Gastroesophageal sphincter (tissue), 4 donors: ENCODE results near the gene MAZ. TPM values are rescaled to one million over a fixed set of nuclear protein-coding genes. Genes with fewer than 3 reads are reported as not detected.

Experiments used
- ATAC-seq: fragments of 150-250 bp; one replicate; pipeline ENCODE4 v1.9.1; 2016; ENCODE audit warnings: mild to moderate bottlenecking, moderate library complexity
- H3K27ac ChIP-seq, 4 donors: fragments of 200-600 bp; sonication (generic) in 3 of 4; 1 replicate in 3 of 4; 2 replicates in 1 of 4; pipeline ENCODE4 v1.5.1; 2016 to 2019
- H3K27me3 ChIP-seq: fragments of 200-600 bp; sonication (generic); one replicate; pipeline ENCODE4 v1.5.1; 2019
- H3K36me3 ChIP-seq, 2 donors: fragments of 200-600 bp; sonication (generic); one replicate each; pipeline ENCODE4 v1.5.1; 2019; ENCODE audit warnings: control low read depth in 1 of 2
- H3K4me1 ChIP-seq, 3 donors: fragments of 200-600 bp; sonication (generic); 1 replicate in 2 of 3; 2 replicates in 1 of 3; pipeline ENCODE4 v1.5.1; 2016 to 2019; ENCODE audit warnings: control low read depth in 2 of 3
- H3K4me3 ChIP-seq, 2 donors: fragments of 200-600 bp; sonication (generic); one replicate each; pipeline ENCODE4 v1.5.1; 2019; ENCODE audit warnings: mild to moderate bottlenecking in 1 of 2, moderate library complexity in 1 of 2
- H3K9me3 ChIP-seq, 3 donors: fragments of 200-600 bp; sonication (generic); one replicate each; pipeline ENCODE4 v1.5.1; 2017 to 2019; ENCODE audit warnings: control low read depth in 2 of 3
- EP300 ChIP-seq: sonication (generic); formaldehyde crosslinking; IDR thresholded peaks from one replicate; pipeline ENCODE4 v1.6.1; 2017; ENCODE audit warnings: antibody characterized with exemption, mild to moderate bottlenecking
- POLR2A ChIP-seq, 2 donors: fragments of 450-650 bp; IDR thresholded peaks; one replicate each; pipeline ENCODE4 v1.6.1; 2017; ENCODE audit warnings: antibody characterized with exemption in 2 of 2, mild to moderate bottlenecking in 2 of 2, moderate library complexity in 1 of 2
- POLR2AphosphoS5 ChIP-seq: sonication (generic); formaldehyde crosslinking; IDR thresholded peaks from one replicate; pipeline ENCODE4 v1.6.1; 2017; ENCODE audit warnings: antibody characterized with exemption
- WGBS, 2 donors: methylation state at CpG; one replicate each; pipeline ENCODE4 v1.1.5; 2018; ENCODE audit warnings: low coverage in 1 of 2; 5-methylcytosine and 5-hydroxymethylcytosine counted together
- small RNA-seq, 4 donors: library from RNA; depleted of rRNA; stranded (forward); fragments of <200 nt; gene quantifications; one replicate each; pipeline ENCODE3, GENCODE V24; 2016
- total RNA-seq, 4 donors: library from RNA; depleted of rRNA; stranded (reverse); fragments of >200 nt; gene quantifications; one replicate each; pipeline ENCODE4 v1.1.0, GENCODE V29; 2016
- TF ChIP-seq, protein P1 (sequence below), 4 experiments: fragments of 200-600 bp in 2 of 4; fragments of 450-650 bp in 2 of 4; sonication (generic) in 1 of 4; IDR thresholded peaks; one replicate each; pipeline ENCODE4 v1.5.1; 2017 to 2019; ENCODE audit warnings: antibody characterized with exemption in 4 of 4, mild to moderate bottlenecking in 2 of 4, moderate library complexity in 2 of 4

MAZ gene
- total RNA-seq, 4 donors from 2014 or later = 86.3 to 212 (median 116) TPM

DNA sequence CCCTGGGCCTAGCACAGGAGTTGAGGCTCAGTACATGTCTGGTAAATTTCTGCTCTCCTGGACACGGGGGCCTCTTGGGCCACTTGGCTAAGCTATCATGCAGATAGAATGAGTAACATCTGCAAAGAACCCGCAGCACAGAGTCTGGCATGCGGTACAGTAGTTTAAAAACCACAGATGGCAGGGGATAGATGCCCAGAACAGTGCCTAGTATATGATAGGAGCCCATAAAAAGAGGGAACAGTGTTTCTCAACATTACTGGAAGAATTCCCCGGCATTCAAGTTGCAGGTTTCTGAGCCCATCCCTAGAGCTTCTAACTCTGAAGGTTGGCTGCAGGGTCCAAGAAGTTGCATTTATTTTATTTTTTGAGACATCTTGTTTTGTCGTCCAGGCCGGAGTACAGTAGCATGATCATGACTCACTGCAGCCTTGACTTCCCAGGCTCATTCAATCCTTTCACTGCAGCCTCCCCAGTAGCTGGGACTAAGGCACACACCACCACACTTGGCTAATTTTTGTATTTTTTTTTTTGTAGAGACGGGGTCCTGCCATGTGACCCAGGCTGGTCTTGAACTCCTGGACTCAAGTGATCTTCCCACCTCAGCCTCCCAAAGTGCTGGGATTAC, 50.9 kb downstream of the MAZ start:
- no peak overlapping the region for H3K27ac ChIP-seq
- no peaks in the 10 kb centered on the region for H3K9me3 ChIP-seq
- no peak overlapping the region for H3K4me3 ChIP-seq
- 45 to 87% methylated on average over 4 to 6 of the region's 7 CpGs for WGBS, 2 donors
- peaks cover 0 to 33% of the 10 kb centered on the region in 2 donors for H3K36me3 ChIP-seq
- H3K4me1 ChIP-seq = peaks cover 0 to 19% (median 15%) of the 10 kb centered on the region in 3 donors
- TF ChIP-seq, protein P1, sequence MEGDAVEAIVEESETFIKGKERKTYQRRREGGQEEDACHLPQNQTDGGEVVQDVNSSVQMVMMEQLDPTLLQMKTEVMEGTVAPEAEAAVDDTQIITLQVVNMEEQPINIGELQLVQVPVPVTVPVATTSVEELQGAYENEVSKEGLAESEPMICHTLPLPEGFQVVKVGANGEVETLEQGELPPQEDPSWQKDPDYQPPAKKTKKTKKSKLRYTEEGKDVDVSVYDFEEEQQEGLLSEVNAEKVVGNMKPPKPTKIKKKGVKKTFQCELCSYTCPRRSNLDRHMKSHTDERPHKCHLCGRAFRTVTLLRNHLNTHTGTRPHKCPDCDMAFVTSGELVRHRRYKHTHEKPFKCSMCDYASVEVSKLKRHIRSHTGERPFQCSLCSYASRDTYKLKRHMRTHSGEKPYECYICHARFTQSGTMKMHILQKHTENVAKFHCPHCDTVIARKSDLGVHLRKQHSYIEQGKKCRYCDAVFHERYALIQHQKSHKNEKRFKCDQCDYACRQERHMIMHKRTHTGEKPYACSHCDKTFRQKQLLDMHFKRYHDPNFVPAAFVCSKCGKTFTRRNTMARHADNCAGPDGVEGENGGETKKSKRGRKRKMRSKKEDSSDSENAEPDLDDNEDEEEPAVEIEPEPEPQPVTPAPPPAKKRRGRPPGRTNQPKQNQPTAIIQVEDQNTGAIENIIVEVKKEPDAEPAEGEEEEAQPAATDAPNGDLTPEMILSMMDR (IDR thresholded peaks at IDR 0.05) = no peak
- TF ChIP-seq EP300 = no peak
- no peak for TF ChIP-seq POLR2A (IDR thresholded peaks at IDR 0.05)
- no peak for TF ChIP-seq POLR2AphosphoS5
- peak; percentile 17 for ATAC-seq
- H3K27me3 ChIP-seq = no peaks in the 10 kb centered on the region

DNA sequence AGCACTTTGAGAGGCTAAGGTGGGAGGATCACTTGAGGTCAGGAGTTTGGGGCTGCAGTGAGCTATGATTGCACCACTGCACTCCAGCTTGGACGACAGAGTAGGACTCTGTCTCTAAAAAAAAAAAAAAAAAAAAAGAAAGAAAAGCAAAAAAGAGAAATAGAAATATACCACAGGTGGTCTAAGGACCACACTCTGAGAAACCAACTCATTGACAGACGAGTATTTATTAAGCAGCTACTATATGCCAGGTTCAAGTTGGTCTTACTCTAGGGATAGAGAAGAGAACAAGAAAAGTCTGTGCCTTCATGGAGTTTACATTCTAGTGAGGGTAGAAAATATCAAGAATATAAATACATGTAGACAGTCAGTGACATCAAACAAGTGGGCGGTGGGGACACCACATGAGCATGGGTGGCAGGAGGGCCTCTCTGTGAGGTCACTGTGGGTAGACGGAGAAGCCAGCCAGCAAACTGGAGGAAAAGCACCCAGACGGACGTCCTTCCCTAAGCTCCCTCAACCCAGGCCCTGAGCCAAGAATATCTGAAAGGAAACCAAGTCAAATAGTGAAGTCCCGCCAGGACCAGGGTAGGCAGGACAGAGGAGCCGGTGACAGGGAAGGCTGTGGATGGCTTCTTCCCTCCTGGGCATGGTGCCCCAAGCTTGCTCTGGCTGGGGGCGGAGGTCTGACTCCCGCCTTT, 52.0 kb downstream of the MAZ start:
- no peak overlapping the region for H3K4me3 ChIP-seq
- WGBS, 2 donors = 70 to 73% methylated on average over 5 to 6 of the region's 10 CpGs
- no peak for TF ChIP-seq EP300
- TF ChIP-seq, protein P1 (IDR thresholded peaks at IDR 0.05) = no peak
- no peak for TF ChIP-seq POLR2AphosphoS5
- no peak for TF ChIP-seq POLR2A (IDR thresholded peaks at IDR 0.05)
- H3K9me3 ChIP-seq = no peaks in the 10 kb centered on the region
- peaks cover 0 to 21% (median 16%) of the 10 kb centered on the region in 3 donors for H3K4me1 ChIP-seq
- no peak overlapping the region for H3K27ac ChIP-seq
- no peak for ATAC-seq
- H3K36me3 ChIP-seq = peaks cover 0 to 33% of the 10 kb centered on the region in 2 donors
- no peaks in the 10 kb centered on the region for H3K27me3 ChIP-seq

DNA sequence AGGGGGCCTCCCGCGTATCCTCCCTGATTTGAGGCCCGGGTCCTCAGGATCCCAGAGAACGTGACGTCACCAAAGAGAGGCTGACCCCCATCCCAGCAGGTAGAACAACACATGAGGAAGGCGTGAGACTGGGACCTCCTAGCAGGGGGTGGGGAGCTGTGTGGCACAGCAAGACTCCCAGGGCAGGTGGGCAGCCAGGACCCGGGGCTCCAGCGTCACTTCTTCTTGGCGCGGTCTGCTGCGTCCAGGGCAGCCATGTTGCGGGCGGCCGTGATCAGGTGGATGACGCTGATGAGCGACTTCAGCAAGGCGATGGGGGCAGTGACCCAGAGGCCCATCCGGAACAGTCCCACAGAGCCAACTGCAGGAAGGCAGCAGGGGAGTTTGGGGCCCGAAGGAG, 52.6 kb downstream of the MAZ start:
- H3K36me3 ChIP-seq = peaks cover 0 to 33% of the 10 kb centered on the region in 2 donors
- no peak overlapping the region for H3K27ac ChIP-seq
- no peak for ATAC-seq
- WGBS, 2 donors = 100% methylated on average over 1 of the region's 19 CpGs; no CpG with 5 or more reads in 1 of the 2 donors
- no peaks in the 10 kb centered on the region for H3K27me3 ChIP-seq
- peaks cover 0 to 27% (median 16%) of the 10 kb centered on the region in 3 donors for H3K4me1 ChIP-seq
- no peaks in the 10 kb centered on the region for H3K9me3 ChIP-seq
- TF ChIP-seq, protein P1 (IDR thresholded peaks at IDR 0.05) = no peak
- TF ChIP-seq POLR2A (IDR thresholded peaks at IDR 0.05) (no peak), EP300 (no peak), POLR2AphosphoS5 (no peak)
- no peak overlapping the region for H3K4me3 ChIP-seq

DNA sequence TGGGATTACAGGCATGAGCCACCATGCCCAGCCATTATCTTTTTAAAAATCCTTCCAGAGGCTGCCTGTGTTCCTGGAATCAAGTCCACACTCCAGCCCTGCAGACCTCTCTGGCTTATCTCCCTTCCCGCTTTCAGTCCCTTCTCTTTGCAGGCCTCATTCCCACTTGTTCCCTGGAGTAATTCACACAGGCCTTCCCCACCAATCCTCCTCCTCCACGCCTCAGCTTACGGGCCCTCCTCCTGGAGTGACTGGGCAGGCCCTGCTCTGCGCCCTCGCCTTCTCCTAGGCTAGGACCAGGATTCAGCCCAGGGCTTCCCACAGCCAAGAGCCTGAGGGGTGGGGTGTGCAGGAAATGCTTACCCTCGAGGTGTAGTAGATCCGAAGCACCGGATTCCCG, 53.9 kb downstream of the MAZ start:
- TF ChIP-seq EP300 (no peak), POLR2A (IDR thresholded peaks at IDR 0.05) (no peak), POLR2AphosphoS5 (no peak)
- TF ChIP-seq, protein P1 (IDR thresholded peaks at IDR 0.05) = no peak
- Histone ChIP-seq H3K27me3 (no peaks in the 10 kb centered on the region), H3K4me1 (peaks cover 0 to 29% (median 16%) of the 10 kb centered on the region in 3 donors), H3K36me3 (peaks cover 0 to 33% of the 10 kb centered on the region in 2 donors), H3K27ac (no peak overlapping the region), H3K4me3 (no peak overlapping the region), H3K9me3 (no peaks in the 10 kb centered on the region)
- no peak for ATAC-seq
- WGBS, 2 donors = 84 to 100% methylated on average over 1 to 6 of the region's 9 CpGs

Small RNA genes lying within 50 kb of the gene (small RNA-seq; reads per million reads assigned to genes)
- 0 reads per million in 4 donors for gene AC009133.6
- gene AC120114.4 = 0 reads per million in 4 donors

Other genes starting within 250 kb of the MAZ start
- gene SPN, start 143.3 kb upstream of the MAZ start, total RNA-seq = 1 to 10 TPM in 3 of 4 donors, not detected in 1; 1.2 to 2.3 (median 2.0) TPM
- gene QPRT, start 127.3 kb upstream of the MAZ start, total RNA-seq = 1 to 10 TPM in 3 of 4 donors, under 1 TPM in 1; 0.62 to 6.7 (median 4.3) TPM
- 1 to 10 TPM in 2 of 4 donors, under 1 TPM in 2; 0.32 to 2.7 (median 1.3) TPM for gene C16orf54, start 60.5 kb upstream of the MAZ start, total RNA-seq
- gene ZG16, start 28.3 kb upstream of the MAZ start, total RNA-seq = not detected
- 10 to 100 TPM in 3 of 4 donors, 1 to 10 TPM in 1; 9.4 to 17.3 (median 12.8) TPM for gene KIF22, start 15.8 kb upstream of the MAZ start, total RNA-seq
- 10 to 100 TPM in 1 of 4 donors, 1 to 10 TPM in 3; 4.2 to 13.5 (median 6.0) TPM for gene PRRT2, start 5.7 kb downstream of the MAZ start, total RNA-seq
- 10 to 100 TPM; 19.3 to 29.6 (median 20.2) TPM for gene PAGR1, start 9.6 kb downstream of the MAZ start, total RNA-seq
- gene MVP, start 13.9 kb downstream of the MAZ start, total RNA-seq = 100 to 1,000 TPM in 3 of 4 donors, 10 to 100 TPM in 1; 82.2 to 162 (median 129) TPM
- gene CDIPT, start 56.7 kb downstream of the MAZ start, total RNA-seq = 100 to 1,000 TPM; 119 to 167 (median 130) TPM
- gene SEZ6L2, start 93.0 kb downstream of the MAZ start, total RNA-seq = 1 to 10 TPM in 3 of 4 donors, not detected in 1; 1.1 to 1.6 (median 1.1) TPM
- under 1 TPM in 1 of 4 donors, not detected in 3; 0.42 TPM for gene ASPHD1, start 94.0 kb downstream of the MAZ start, total RNA-seq
- gene KCTD13, start 119.7 kb downstream of the MAZ start, total RNA-seq = 10 to 100 TPM; 12.0 to 30.7 (median 20.1) TPM
- 100 to 1,000 TPM in 2 of 4 donors, 10 to 100 TPM in 2; 89.1 to 131 (median 100) TPM for gene TMEM219, start 155.6 kb downstream of the MAZ start, total RNA-seq
- 10 to 100 TPM; 38.4 to 62.1 (median 46.5) TPM for gene TAOK2, start 167.3 kb downstream of the MAZ start, total RNA-seq
- gene HIRIP3, start 189.1 kb downstream of the MAZ start, total RNA-seq = 10 to 100 TPM; 25.6 to 31.4 (median 28.2) TPM
- 10 to 100 TPM; 40.9 to 82.2 (median 74.4) TPM for gene INO80E, start 189.7 kb downstream of the MAZ start, total RNA-seq
- under 1 TPM in 3 of 4 donors, not detected in 1; 0.77 to 0.81 (median 0.78) TPM for gene DOC2A, start 204.5 kb downstream of the MAZ start, total RNA-seq
- gene C16orf92, start 216.7 kb downstream of the MAZ start, total RNA-seq = not detected
- gene TLCD3B, start 224.7 kb downstream of the MAZ start, total RNA-seq = not detected